HL-60 (cell line): ENCODE measurements around the gene FBLIM1.

Source experiments
- DNase-seq, 2 experiments: peaks; one replicate each; pipeline ENCODE4 v3.0.0-alpha.2; 2010 to 2020; ENCODE audit warnings: low read depth in 1 of 2, low spot score in 1 of 2
- H3K27ac ChIP-seq: fragments of 250-450 bp; sonication (Bioruptor Pico); replicated peaks from 2 replicates; pipeline ENCODE4 v1.5.1; 2020; ENCODE audit warnings: mild to moderate bottlenecking, moderate library complexity
- H3K27me3 ChIP-seq: fragments of 250-450 bp; sonication (Bioruptor Pico); 2 replicates; pipeline ENCODE4 v1.5.1; 2021; ENCODE audit warnings: mild to moderate bottlenecking, moderate library complexity; ENCODE audit not compliant: insufficient read depth, poor library complexity, severe bottlenecking
- H3K4me3 ChIP-seq: replicated peaks from 2 replicates; pipeline ENCODE4 v1.5.1; 2011; ENCODE audit warnings: mild to moderate bottlenecking, control low read depth, low read length; ENCODE audit not compliant: insufficient read depth
- GABPA ChIP-seq: IDR thresholded peaks from 2 replicates; pipeline ENCODE4 v1.6.1; 2012; ENCODE audit warnings: low read depth
- POLR2AphosphoS5 ChIP-seq: IDR thresholded peaks from 2 replicates; pipeline ENCODE4 v1.6.1; 2012; ENCODE audit warnings: low read depth
- SPI1 ChIP-seq: IDR thresholded peaks from 2 replicates; pipeline ENCODE4 v1.6.1; 2012; ENCODE audit warnings: low read depth, mild to moderate bottlenecking, borderline replicate concordance
- TF ChIP-seq, protein P1 (sequence below): IDR thresholded peaks from one replicate; pipeline ENCODE4 v1.5.1; 2011; ENCODE audit warnings: low read length, control low read depth, inconsistent platforms; ENCODE audit not compliant: insufficient read depth
- TF ChIP-seq, protein P2 (sequence below): IDR thresholded peaks from 2 replicates; pipeline ENCODE4 v1.6.1; 2012; ENCODE audit warnings: low read depth; ENCODE audit not compliant: insufficient replicate concordance

Gene FBLIM1

GRCh38 chr1:15714406-15715136 lies 44.0 kb upstream of the FBLIM1 start:
- H3K4me3 ChIP-seq, result no peak overlapping the region
- no peak for DNase-seq
- H3K27me3 ChIP-seq, result no peaks in the 10 kb centered on the region
- no peak overlapping the region for H3K27ac ChIP-seq
- TF ChIP-seq SPI1 (no peak), GABPA (no peak), POLR2AphosphoS5 (no peak)
- TF ChIP-seq, protein P1, sequence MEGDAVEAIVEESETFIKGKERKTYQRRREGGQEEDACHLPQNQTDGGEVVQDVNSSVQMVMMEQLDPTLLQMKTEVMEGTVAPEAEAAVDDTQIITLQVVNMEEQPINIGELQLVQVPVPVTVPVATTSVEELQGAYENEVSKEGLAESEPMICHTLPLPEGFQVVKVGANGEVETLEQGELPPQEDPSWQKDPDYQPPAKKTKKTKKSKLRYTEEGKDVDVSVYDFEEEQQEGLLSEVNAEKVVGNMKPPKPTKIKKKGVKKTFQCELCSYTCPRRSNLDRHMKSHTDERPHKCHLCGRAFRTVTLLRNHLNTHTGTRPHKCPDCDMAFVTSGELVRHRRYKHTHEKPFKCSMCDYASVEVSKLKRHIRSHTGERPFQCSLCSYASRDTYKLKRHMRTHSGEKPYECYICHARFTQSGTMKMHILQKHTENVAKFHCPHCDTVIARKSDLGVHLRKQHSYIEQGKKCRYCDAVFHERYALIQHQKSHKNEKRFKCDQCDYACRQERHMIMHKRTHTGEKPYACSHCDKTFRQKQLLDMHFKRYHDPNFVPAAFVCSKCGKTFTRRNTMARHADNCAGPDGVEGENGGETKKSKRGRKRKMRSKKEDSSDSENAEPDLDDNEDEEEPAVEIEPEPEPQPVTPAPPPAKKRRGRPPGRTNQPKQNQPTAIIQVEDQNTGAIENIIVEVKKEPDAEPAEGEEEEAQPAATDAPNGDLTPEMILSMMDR, result no peak
- TF ChIP-seq, protein P2, sequence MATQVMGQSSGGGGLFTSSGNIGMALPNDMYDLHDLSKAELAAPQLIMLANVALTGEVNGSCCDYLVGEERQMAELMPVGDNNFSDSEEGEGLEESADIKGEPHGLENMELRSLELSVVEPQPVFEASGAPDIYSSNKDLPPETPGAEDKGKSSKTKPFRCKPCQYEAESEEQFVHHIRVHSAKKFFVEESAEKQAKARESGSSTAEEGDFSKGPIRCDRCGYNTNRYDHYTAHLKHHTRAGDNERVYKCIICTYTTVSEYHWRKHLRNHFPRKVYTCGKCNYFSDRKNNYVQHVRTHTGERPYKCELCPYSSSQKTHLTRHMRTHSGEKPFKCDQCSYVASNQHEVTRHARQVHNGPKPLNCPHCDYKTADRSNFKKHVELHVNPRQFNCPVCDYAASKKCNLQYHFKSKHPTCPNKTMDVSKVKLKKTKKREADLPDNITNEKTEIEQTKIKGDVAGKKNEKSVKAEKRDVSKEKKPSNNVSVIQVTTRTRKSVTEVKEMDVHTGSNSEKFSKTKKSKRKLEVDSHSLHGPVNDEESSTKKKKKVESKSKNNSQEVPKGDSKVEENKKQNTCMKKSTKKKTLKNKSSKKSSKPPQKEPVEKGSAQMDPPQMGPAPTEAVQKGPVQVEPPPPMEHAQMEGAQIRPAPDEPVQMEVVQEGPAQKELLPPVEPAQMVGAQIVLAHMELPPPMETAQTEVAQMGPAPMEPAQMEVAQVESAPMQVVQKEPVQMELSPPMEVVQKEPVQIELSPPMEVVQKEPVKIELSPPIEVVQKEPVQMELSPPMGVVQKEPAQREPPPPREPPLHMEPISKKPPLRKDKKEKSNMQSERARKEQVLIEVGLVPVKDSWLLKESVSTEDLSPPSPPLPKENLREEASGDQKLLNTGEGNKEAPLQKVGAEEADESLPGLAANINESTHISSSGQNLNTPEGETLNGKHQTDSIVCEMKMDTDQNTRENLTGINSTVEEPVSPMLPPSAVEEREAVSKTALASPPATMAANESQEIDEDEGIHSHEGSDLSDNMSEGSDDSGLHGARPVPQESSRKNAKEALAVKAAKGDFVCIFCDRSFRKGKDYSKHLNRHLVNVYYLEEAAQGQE, result no peak

- Histone ChIP-seq H3K4me3 (no peak overlapping the region), H3K27ac (no peak overlapping the region), H3K27me3 (no peaks in the 10 kb centered on the region)
- DNase-seq, result no peak
- TF ChIP-seq, protein P1, result no peak
- no peak for TF ChIP-seq GABPA
- TF ChIP-seq POLR2AphosphoS5, result no peak
- TF ChIP-seq, protein P2, result no peak
- no peak for TF ChIP-seq SPI1
Measured at GRCh38 chr1:15717418-15718125, 41.0 kb upstream of the FBLIM1 start.

DNA sequence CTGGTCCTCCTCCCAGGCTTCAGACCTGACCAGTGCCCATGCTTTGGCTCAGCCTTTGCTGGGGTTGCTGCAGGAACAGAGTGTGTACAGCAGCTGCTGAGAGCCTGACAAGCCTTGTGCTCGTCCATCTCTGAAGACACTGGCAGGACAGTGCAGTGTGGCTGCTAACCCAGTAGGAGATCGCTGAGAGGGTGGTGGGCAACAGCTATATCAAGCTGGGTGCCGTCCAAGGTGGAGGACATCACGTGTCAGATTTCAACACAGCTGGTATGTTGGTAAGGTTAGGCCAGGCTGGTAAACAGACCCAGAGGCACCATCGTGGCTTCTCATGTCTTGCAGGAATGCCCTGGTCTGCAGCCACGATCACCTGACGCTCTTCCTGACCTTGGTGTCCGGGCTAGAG lies 40.4 kb upstream of the FBLIM1 start:
- no peak overlapping the region for H3K27ac ChIP-seq
- no peak overlapping the region for H3K4me3 ChIP-seq
- TF ChIP-seq SPI1 (no peak), POLR2AphosphoS5 (no peak), GABPA (no peak)
- TF ChIP-seq, protein P2, result no peak
- TF ChIP-seq, protein P1, result no peak
- no peak for DNase-seq
- H3K27me3 ChIP-seq, result no peaks in the 10 kb centered on the region
